Cardiac fibroblast (primary cell): ENCODE measurements around the gene HDAC1.

ENCODE experiments used
- DNase-seq, 2 donors: peaks; one replicate each; pipeline versions ENCODE4 v3.0.0 to v3.0.0-alpha.2; 2010; ENCODE audit warnings: low read depth in 2 of 2
- H3K4me3 ChIP-seq, 2 donors: replicated peaks in 1 of 2; 1 replicate in 1 of 2; 2 replicates in 1 of 2; pipeline ENCODE4 v1.5.1; 2011; ENCODE audit warnings: low read depth in 2 of 2, low read length in 2 of 2, mild to moderate bottlenecking in 2 of 2, moderate library complexity in 1 of 2
- CTCF ChIP-seq: IDR thresholded peaks from one replicate; pipeline ENCODE4 v1.5.1; 2011; ENCODE audit warnings: low read depth, mild to moderate bottlenecking, low read length, inconsistent platforms

Gene HDAC1

GRCh38 chr1:32311709-32312393 is 20.0 kb downstream of the HDAC1 start:
- DNase-seq: no peak
- no peak for TF ChIP-seq CTCF
- no peak overlapping the region for H3K4me3 ChIP-seq

GRCh38 chr1:32316903-32317277 is 25.0 kb downstream of the HDAC1 start:
- H3K4me3 ChIP-seq: no peak overlapping the region
- no peak for TF ChIP-seq CTCF
- DNase-seq: no peak

- no peak overlapping the region for H3K4me3 ChIP-seq
- DNase-seq: no peak
- TF ChIP-seq CTCF: no peak
Measured at GRCh38 chr1:32318127-32318869, 26.4 kb downstream of the HDAC1 start.

GRCh38 chr1:32321712-32322291 is 29.9 kb downstream of the HDAC1 start:
- peak in 1 of 2 donors; percentile 32 for DNase-seq
- no peak overlapping the region for H3K4me3 ChIP-seq

GRCh38 chr1:32327204-32327603 is 35.3 kb downstream of the HDAC1 start:
- no peak for TF ChIP-seq CTCF
- no peak for DNase-seq
- no peak overlapping the region for H3K4me3 ChIP-seq

More at GRCh38 chr1:32321712-32322291, 29.9 kb downstream of the HDAC1 start:
- no peak for TF ChIP-seq CTCF

DNA sequence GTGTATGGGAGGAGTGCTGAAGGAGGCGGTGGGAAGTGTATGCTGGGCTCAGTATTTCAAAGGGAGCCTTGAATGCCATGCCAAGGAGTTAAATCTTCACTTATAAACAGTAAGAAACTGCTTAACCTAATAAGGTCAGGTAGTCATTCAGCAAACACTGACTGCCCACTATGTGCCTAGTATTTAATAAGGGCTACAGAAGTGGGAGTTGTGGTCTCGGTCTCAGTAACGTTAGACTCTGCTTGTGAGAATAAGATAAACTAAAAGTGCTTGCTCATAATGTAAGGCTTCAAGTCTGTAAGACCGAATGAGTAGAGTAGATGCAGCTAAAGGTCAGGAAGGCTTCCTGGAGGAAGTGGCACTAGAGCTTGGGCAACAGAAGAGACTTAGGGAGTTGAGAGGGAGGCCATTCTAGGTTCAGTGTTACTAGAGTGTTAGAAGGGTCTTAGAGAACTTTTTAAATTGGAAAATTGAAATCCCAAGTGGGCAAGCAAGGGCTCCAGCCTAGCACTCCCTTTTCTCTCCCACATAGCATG is 38.1 kb downstream of the HDAC1 start:
- H3K4me3 ChIP-seq: no peak overlapping the region
- TF ChIP-seq CTCF: no peak
- DNase-seq: no peak
